ENCODE data around the gene SPTBN4.
"Not testable (repeated sequence)": the region's sequence is repeated elsewhere in the genome, so short reads cannot be mapped to it uniquely, and the experiment has no call there.

Gene SPTBN4

GRCh38 chr19:40559394-40559793, 92.6 kb downstream of the SPTBN4 start:
- no peak overlapping the region for H2AK5ac ChIP-seq (ENCODE audit: low read length, severe bottlenecking)
- H2BK12ac ChIP-seq (ENCODE audit: low read length in 2 of 2) = no peak overlapping the region
- no peaks in the 10 kb centered on the region for H3K36me3 ChIP-seq (ENCODE audit: control insufficient read depth in 1 of 2, insufficient read depth in 2 of 2, low read depth in 1 of 2, low read length in 2 of 2)
- peaks cover 42 to 44% of the 10 kb centered on the region in 2 experiments for H3K27me3 ChIP-seq (ENCODE audit: control insufficient read depth in 1 of 2, insufficient read depth in 1 of 2, low read length in 2 of 2)
- H4K8ac ChIP-seq (ENCODE audit: low read length) = no peak overlapping the region
- H3K23ac ChIP-seq (ENCODE audit: low read length in 2 of 2) = no peak overlapping the region
- H2BK5ac ChIP-seq (ENCODE audit: low read depth, low read length, poor library complexity, severe bottlenecking) = no peak overlapping the region
- no peak overlapping the region for H3K27ac ChIP-seq (ENCODE audit: low read length, poor library complexity, severe bottlenecking)
- H3K79me1 ChIP-seq (replicated peaks; ENCODE audit: low read length, poor library complexity, severe bottlenecking) = no peaks in the 10 kb centered on the region
- H3K4ac ChIP-seq (ENCODE audit: low read depth in 1 of 2, low read length in 2 of 2) = no peak overlapping the region
- H3K9me3 ChIP-seq (ENCODE audit: control insufficient read depth, low read length) = no peaks in the 10 kb centered on the region
- no peak overlapping the region for H3K4me3 ChIP-seq (ENCODE audit: insufficient read depth in 1 of 2, low read depth in 1 of 2, low read length in 2 of 2)
- no peak overlapping the region for H2BK15ac ChIP-seq (ENCODE audit: low read depth, poor library complexity, severe bottlenecking)
- no peak overlapping the region for H4K91ac ChIP-seq (ENCODE audit: low read length)
- no peak overlapping the region for H2BK120ac ChIP-seq (ENCODE audit: low read depth, low read length)
- H3K18ac ChIP-seq (ENCODE audit: low read depth in 1 of 2, low read length in 2 of 2) = no peak overlapping the region
- H2AFZ ChIP-seq (ENCODE audit: low read depth, low read length) = no peak overlapping the region
- 93% methylated on average over 3 of the region's 3 CpGs for WGBS
- H3K4me2 ChIP-seq (ENCODE audit: low read length, poor library complexity, severe bottlenecking) = no peak overlapping the region
- DNase-seq = no peak
- H3K14ac ChIP-seq (ENCODE audit: low read length in 2 of 2) = no peak overlapping the region
- H3K4me1 ChIP-seq (ENCODE audit: control insufficient read depth, insufficient read depth, low read depth, low read length) = no peaks in the 10 kb centered on the region
- H3K9ac ChIP-seq (ENCODE audit: low read length) = no peak overlapping the region

GRCh38 chr19:40560092-40560507, 93.3 kb downstream of the SPTBN4 start:
- Histone ChIP-seq H2BK120ac (ENCODE audit: low read depth, low read length) (no peak overlapping the region), H3K23ac (ENCODE audit: low read length in 2 of 2) (no peak overlapping the region), H3K36me3 (ENCODE audit: control insufficient read depth in 1 of 2, insufficient read depth in 2 of 2, low read depth in 1 of 2, low read length in 2 of 2) (no peaks in the 10 kb centered on the region), H2AK5ac (ENCODE audit: low read length, severe bottlenecking) (no peak overlapping the region), H3K4me2 (ENCODE audit: low read length, poor library complexity, severe bottlenecking) (no peak overlapping the region), H4K8ac (ENCODE audit: low read length) (no peak overlapping the region), H3K27me3 (ENCODE audit: control insufficient read depth in 1 of 2, insufficient read depth in 1 of 2, low read length in 2 of 2) (peaks cover 38% of the 10 kb centered on the region in 2 experiments), H4K91ac (ENCODE audit: low read length) (no peak overlapping the region), H2BK5ac (ENCODE audit: low read depth, low read length, poor library complexity, severe bottlenecking) (no peak overlapping the region), H2BK12ac (ENCODE audit: low read length in 2 of 2) (no peak overlapping the region), H3K4me3 (ENCODE audit: insufficient read depth in 1 of 2, low read depth in 1 of 2, low read length in 2 of 2) (no peak overlapping the region), H3K18ac (ENCODE audit: low read depth in 1 of 2, low read length in 2 of 2) (no peak overlapping the region), H2BK15ac (ENCODE audit: low read depth, poor library complexity, severe bottlenecking) (no peak overlapping the region), H2AFZ (ENCODE audit: low read depth, low read length) (no peak overlapping the region), H3K4ac (ENCODE audit: low read depth in 1 of 2, low read length in 2 of 2) (no peak overlapping the region), H3K14ac (ENCODE audit: low read length in 2 of 2) (no peak overlapping the region), H3K9ac (ENCODE audit: low read length) (no peak overlapping the region), H3K9me3 (ENCODE audit: control insufficient read depth, low read length) (no peaks in the 10 kb centered on the region), H3K4me1 (ENCODE audit: control insufficient read depth, insufficient read depth, low read depth, low read length) (no peaks in the 10 kb centered on the region), H3K79me1 (replicated peaks; ENCODE audit: low read length, poor library complexity, severe bottlenecking) (no peaks in the 10 kb centered on the region), H3K27ac (ENCODE audit: low read length, poor library complexity, severe bottlenecking) (no peak overlapping the region)
- no peak for DNase-seq
- 68% methylated on average over 20 of the region's 20 CpGs for WGBS

GRCh38 chr19:40561947-40562346, 95.1 kb downstream of the SPTBN4 start:
- H3K4ac ChIP-seq (ENCODE audit: low read depth in 1 of 2, low read length in 2 of 2) = no peak overlapping the region

GRCh38 chr19:40564535-40564934, 97.7 kb downstream of the SPTBN4 start:
- 88% methylated on average over 1 of the region's 1 CpG for WGBS
- H3K27ac ChIP-seq (ENCODE audit: low read length, poor library complexity, severe bottlenecking); H3K36me3 ChIP-seq (ENCODE audit: control insufficient read depth in 1 of 2, insufficient read depth in 2 of 2, low read depth in 1 of 2, low read length in 2 of 2); H3K18ac ChIP-seq (ENCODE audit: low read depth in 1 of 2, low read length in 2 of 2); H4K91ac ChIP-seq (ENCODE audit: low read length); H3K79me1 ChIP-seq (replicated peaks; ENCODE audit: low read length, poor library complexity, severe bottlenecking); H3K4ac ChIP-seq (ENCODE audit: low read depth in 1 of 2, low read length in 2 of 2); H3K4me2 ChIP-seq (ENCODE audit: low read length, poor library complexity, severe bottlenecking); H3K4me3 ChIP-seq (ENCODE audit: insufficient read depth in 1 of 2, low read depth in 1 of 2, low read length in 2 of 2); H2BK120ac ChIP-seq (ENCODE audit: low read depth, low read length); H3K9me3 ChIP-seq (ENCODE audit: control insufficient read depth, low read length); H2BK12ac ChIP-seq (ENCODE audit: low read length in 2 of 2); H2BK15ac ChIP-seq (ENCODE audit: low read depth, poor library complexity, severe bottlenecking); DNase-seq; H2AK5ac ChIP-seq (ENCODE audit: low read length, severe bottlenecking); H3K14ac ChIP-seq (ENCODE audit: low read length in 2 of 2); H3K9ac ChIP-seq (ENCODE audit: low read length); H4K8ac ChIP-seq (ENCODE audit: low read length); H3K23ac ChIP-seq (ENCODE audit: low read length in 2 of 2); H2BK5ac ChIP-seq (ENCODE audit: low read depth, low read length, poor library complexity, severe bottlenecking); H2AFZ ChIP-seq (ENCODE audit: low read depth, low read length): not testable (repeated sequence)
- Histone ChIP-seq H3K4me1 (ENCODE audit: control insufficient read depth, insufficient read depth, low read depth, low read length) (peaks cover 12% of the 10 kb centered on the region), H3K27me3 (ENCODE audit: control insufficient read depth in 1 of 2, insufficient read depth in 1 of 2, low read length in 2 of 2) (peaks cover 36 to 56% of the 10 kb centered on the region in 2 experiments)

More at GRCh38 chr19:40561947-40562346, 95.1 kb downstream of the SPTBN4 start:
- Histone ChIP-seq H3K27me3 (ENCODE audit: control insufficient read depth in 1 of 2, insufficient read depth in 1 of 2, low read length in 2 of 2) (peaks cover 41 to 44% of the 10 kb centered on the region in 2 experiments), H4K91ac (ENCODE audit: low read length) (no peak overlapping the region), H3K9me3 (ENCODE audit: control insufficient read depth, low read length) (no peaks in the 10 kb centered on the region), H2BK15ac (ENCODE audit: low read depth, poor library complexity, severe bottlenecking) (no peak overlapping the region), H3K79me1 (replicated peaks; ENCODE audit: low read length, poor library complexity, severe bottlenecking) (no peaks in the 10 kb centered on the region), H3K4me2 (ENCODE audit: low read length, poor library complexity, severe bottlenecking) (no peak overlapping the region), H3K18ac (ENCODE audit: low read depth in 1 of 2, low read length in 2 of 2) (no peak overlapping the region), H2BK12ac (ENCODE audit: low read length in 2 of 2) (no peak overlapping the region), H3K4me3 (ENCODE audit: insufficient read depth in 1 of 2, low read depth in 1 of 2, low read length in 2 of 2) (no peak overlapping the region), H2BK120ac (ENCODE audit: low read depth, low read length) (no peak overlapping the region), H3K9ac (ENCODE audit: low read length) (no peak overlapping the region), H3K36me3 (ENCODE audit: control insufficient read depth in 1 of 2, insufficient read depth in 2 of 2, low read depth in 1 of 2, low read length in 2 of 2) (no peaks in the 10 kb centered on the region), H3K27ac (ENCODE audit: low read length, poor library complexity, severe bottlenecking) (no peak overlapping the region), H2BK5ac (ENCODE audit: low read depth, low read length, poor library complexity, severe bottlenecking) (no peak overlapping the region), H2AK5ac (ENCODE audit: low read length, severe bottlenecking) (no peak overlapping the region), H3K4me1 (ENCODE audit: control insufficient read depth, insufficient read depth, low read depth, low read length) (peaks cover 3% of the 10 kb centered on the region), H4K8ac (ENCODE audit: low read length) (no peak overlapping the region), H2AFZ (ENCODE audit: low read depth, low read length) (no peak overlapping the region), H3K14ac (ENCODE audit: low read length in 2 of 2) (no peak overlapping the region), H3K23ac (ENCODE audit: low read length in 2 of 2) (no peak overlapping the region)
- no peak for DNase-seq
- WGBS = 77% methylated on average over 4 of the region's 4 CpGs
